Neural cell (in vitro differentiated cells): Measurements from ENCODE around the gene FGF2.

ENCODE experiments used
- CTCF ChIP-seq: fragments of 450-650 bp; IDR thresholded peaks from 2 replicates; pipeline ENCODE4 v1.5.1; 2014; ENCODE audit warnings: antibody characterized with exemption, mild to moderate bottlenecking, moderate library complexity; ENCODE audit not compliant: poor library complexity, severe bottlenecking
- MXI1 ChIP-seq: fragments of 450-650 bp; conservative IDR thresholded peaks from 2 replicates; pipeline ENCODE4 v1.6.1; 2014; ENCODE audit warnings: antibody characterized with exemption, mild to moderate bottlenecking; ENCODE audit not compliant: poor library complexity, severe bottlenecking

- no peak for TF ChIP-seq CTCF
- no peak for TF ChIP-seq MXI1
Observed at GRCh38 chr4:122797405-122798094, 29.1 kb upstream of the FGF2 start.
